Erythroblast (primary cell): ENCODE data around the gene GATAD2B.
"Not testable (repeated sequence)": the region's sequence is repeated elsewhere in the genome, so short reads cannot be mapped to it uniquely, and the experiment has no call there.

ENCODE experiments used
- DNase-seq, 2 experiments: peaks; one replicate each; lab custom pipeline; 2025; lab: John Stamatoyannopoulos, UW
- GATA1 ChIP-seq: IDR thresholded peaks from 2 replicates; pipeline ENCODE4 v1.6.1; 2011; ENCODE audit warnings: low read depth, mild to moderate bottlenecking, control low read depth, low read length, moderate library complexity
- POLR2A ChIP-seq: IDR thresholded peaks from 2 replicates; pipeline ENCODE4 v1.6.1; 2011; ENCODE audit warnings: mild to moderate bottlenecking, low read length

Gene GATAD2B

GRCh38 chr1:153770797-153771196, 152.0 kb downstream of the GATAD2B start:
- DNase-seq = no peak
- no peak for TF ChIP-seq POLR2A
- no peak for TF ChIP-seq GATA1

GRCh38 chr1:153769221-153769620, 153.6 kb downstream of the GATAD2B start:
- no peak for DNase-seq

GRCh38 chr1:153768316-153769181, 154.2 kb downstream of the GATAD2B start:
- TF ChIP-seq POLR2A (no peak), GATA1 (no peak)
- no peak for DNase-seq

More at GRCh38 chr1:153769221-153769620, 153.6 kb downstream of the GATAD2B start:
- TF ChIP-seq GATA1 (no peak), POLR2A (no peak)

- TF ChIP-seq POLR2A (no peak), GATA1 (no peak)
These were observed 155.3 kb downstream of the GATAD2B start for GRCh38 chr1:153767519-153767918.

GRCh38 chr1:153766663-153767062, 156.1 kb downstream of the GATAD2B start:
- DNase-seq = not testable (repeated sequence)

More at GRCh38 chr1:153767519-153767918, 155.3 kb downstream of the GATAD2B start:
- no peak for DNase-seq

- DNase-seq = no peak
- no peak for TF ChIP-seq GATA1
- no peak for TF ChIP-seq POLR2A
These were observed 158.5 kb downstream of the GATAD2B start for GRCh38 chr1:153764310-153764709.

- DNase-seq = no peak
These were observed 159.2 kb downstream of the GATAD2B start for GRCh38 chr1:153763365-153764225.

GRCh38 chr1:153760440-153760839, 162.3 kb downstream of the GATAD2B start:
- TF ChIP-seq GATA1 (no peak), POLR2A (no peak)

More at GRCh38 chr1:153763365-153764225, 159.2 kb downstream of the GATAD2B start:
- TF ChIP-seq GATA1 (no peak), POLR2A (no peak)

More at GRCh38 chr1:153760440-153760839, 162.3 kb downstream of the GATAD2B start:
- no peak for DNase-seq
